Measurements from ENCODE around the gene MVB12B. TPM values are rescaled to one million over a fixed set of nuclear protein-coding genes. Genes with fewer than 3 reads are reported as not detected.
A peak's percentile ranks its signal among the peaks of the same experiment; 100 is the strongest.

Gene MVB12B
- total and polyA plus RNA-seq, 2 donors: 4.4 to 11.5 TPM

GRCh38 chr9:126408004-126408403 is 81.4 kb downstream of the MVB12B start:
- H3K27ac ChIP-seq (ENCODE audit: low read depth in 1 of 2, low read length in 1 of 2): no peak overlapping the region
- peaks cover 0 to 8% of the 10 kb centered on the region in 2 donors for H3K36me3 ChIP-seq (ENCODE audit: control insufficient read depth in 2 of 2, insufficient read depth in 2 of 2, low read length in 1 of 2)
- H3K27me3 ChIP-seq (ENCODE audit: control insufficient read depth in 2 of 2, insufficient read depth in 1 of 2, low read length in 1 of 2): no peaks in the 10 kb centered on the region
- DNase-seq (ENCODE audit: low read depth in 6 of 9, low spot score in 9 of 9): no peak
- peaks cover 43 to 56% of the 10 kb centered on the region in 2 donors for H3K4me1 ChIP-seq (ENCODE audit: control insufficient read depth in 2 of 2, insufficient read depth in 2 of 2, low read length in 2 of 2)
- H3K9me3 ChIP-seq (ENCODE audit: control insufficient read depth in 2 of 2, insufficient read depth in 1 of 2, low read length in 1 of 2): no peaks in the 10 kb centered on the region
- no peak overlapping the region for H3K4me3 ChIP-seq (ENCODE audit: low read length in 2 of 2)
- 99% methylated on average over 10 of the region's 10 CpGs for WGBS

- no peaks in the 10 kb centered on the region for H3K9me3 ChIP-seq (ENCODE audit: control insufficient read depth in 2 of 2, insufficient read depth in 1 of 2, low read length in 1 of 2)
- 94% methylated on average over 4 of the region's 4 CpGs for WGBS
- peaks cover 52 to 69% of the 10 kb centered on the region in 2 donors for H3K4me1 ChIP-seq (ENCODE audit: control insufficient read depth in 2 of 2, insufficient read depth in 2 of 2, low read length in 2 of 2)
- H3K4me3 ChIP-seq (ENCODE audit: low read length in 2 of 2): no peak overlapping the region
- no peak for DNase-seq (ENCODE audit: low read depth in 6 of 9, low spot score in 9 of 9)
- no peaks in the 10 kb centered on the region for H3K27me3 ChIP-seq (ENCODE audit: control insufficient read depth in 2 of 2, insufficient read depth in 1 of 2, low read length in 1 of 2)
- H3K27ac ChIP-seq (ENCODE audit: low read depth in 1 of 2, low read length in 1 of 2): peak overlapping the region in 1 of 2 donors; percentile 69
- peaks cover 0 to 8% of the 10 kb centered on the region in 2 donors for H3K36me3 ChIP-seq (ENCODE audit: control insufficient read depth in 2 of 2, insufficient read depth in 2 of 2, low read length in 1 of 2)
Observed at GRCh38 chr9:126410229-126410628, 83.6 kb downstream of the MVB12B start.

- Histone ChIP-seq H3K27me3 (ENCODE audit: control insufficient read depth in 2 of 2, insufficient read depth in 1 of 2, low read length in 1 of 2) (no peaks in the 10 kb centered on the region), H3K27ac (ENCODE audit: low read depth in 1 of 2, low read length in 1 of 2) (peak overlapping the region; percentile 87 to 90), H3K4me3 (ENCODE audit: low read length in 2 of 2) (peak overlapping the region in 1 of 2 donors; percentile 36), H3K36me3 (ENCODE audit: control insufficient read depth in 2 of 2, insufficient read depth in 2 of 2, low read length in 1 of 2) (peaks cover 0 to 8% of the 10 kb centered on the region in 2 donors), H3K9me3 (ENCODE audit: control insufficient read depth in 2 of 2, insufficient read depth in 1 of 2, low read length in 1 of 2) (peaks cover 0 to 4% of the 10 kb centered on the region in 2 donors), H3K4me1 (ENCODE audit: control insufficient read depth in 2 of 2, insufficient read depth in 2 of 2, low read length in 2 of 2) (peaks cover 55 to 75% of the 10 kb centered on the region in 2 donors)
- DNase-seq (ENCODE audit: low read depth in 6 of 9, low spot score in 9 of 9): peak in 7 of 9 donors; percentile 47 to 90 (median 69)
- WGBS: 40% methylated on average over 12 of the region's 12 CpGs
Observed at GRCh38 chr9:126411225-126411947, 84.8 kb downstream of the MVB12B start.

- Histone ChIP-seq H3K36me3 (ENCODE audit: control insufficient read depth in 2 of 2, insufficient read depth in 2 of 2, low read length in 1 of 2) (peaks cover 0 to 8% of the 10 kb centered on the region in 2 donors), H3K27me3 (ENCODE audit: control insufficient read depth in 2 of 2, insufficient read depth in 1 of 2, low read length in 1 of 2) (no peaks in the 10 kb centered on the region), H3K27ac (ENCODE audit: low read depth in 1 of 2, low read length in 1 of 2) (peak overlapping the region; percentile 87 to 90), H3K4me1 (ENCODE audit: control insufficient read depth in 2 of 2, insufficient read depth in 2 of 2, low read length in 2 of 2) (peaks cover 55 to 78% of the 10 kb centered on the region in 2 donors), H3K9me3 (ENCODE audit: control insufficient read depth in 2 of 2, insufficient read depth in 1 of 2, low read length in 1 of 2) (peaks cover 0 to 4% of the 10 kb centered on the region in 2 donors), H3K4me3 (ENCODE audit: low read length in 2 of 2) (peak overlapping the region in 1 of 2 donors; percentile 36)
- no peak for DNase-seq (ENCODE audit: low read depth in 6 of 9, low spot score in 9 of 9)
- WGBS: 27% methylated on average over 6 of the region's 6 CpGs
Observed at GRCh38 chr9:126411948-126412284, 85.3 kb downstream of the MVB12B start.

GRCh38 chr9:126412905-126413304 is 86.3 kb downstream of the MVB12B start:
- peaks cover 0 to 8% of the 10 kb centered on the region in 2 donors for H3K36me3 ChIP-seq (ENCODE audit: control insufficient read depth in 2 of 2, insufficient read depth in 2 of 2, low read length in 1 of 2)
- H3K9me3 ChIP-seq (ENCODE audit: control insufficient read depth in 2 of 2, insufficient read depth in 1 of 2, low read length in 1 of 2): peaks cover 0 to 4% of the 10 kb centered on the region in 2 donors
- peaks cover 55 to 77% of the 10 kb centered on the region in 2 donors for H3K4me1 ChIP-seq (ENCODE audit: control insufficient read depth in 2 of 2, insufficient read depth in 2 of 2, low read length in 2 of 2)
- DNase-seq (ENCODE audit: low read depth in 6 of 9, low spot score in 9 of 9): no peak
- no peaks in the 10 kb centered on the region for H3K27me3 ChIP-seq (ENCODE audit: control insufficient read depth in 2 of 2, insufficient read depth in 1 of 2, low read length in 1 of 2)
- WGBS: 94% methylated on average over 3 of the region's 3 CpGs
- H3K4me3 ChIP-seq (ENCODE audit: low read length in 2 of 2): no peak overlapping the region
- peak overlapping the region in 1 of 2 donors; percentile 87 for H3K27ac ChIP-seq (ENCODE audit: low read depth in 1 of 2, low read length in 1 of 2)

GRCh38 chr9:126413391-126414068 is 86.9 kb downstream of the MVB12B start:
- H3K27ac ChIP-seq (ENCODE audit: low read depth in 1 of 2, low read length in 1 of 2): peak overlapping the region in 1 of 2 donors; percentile 87
- 32% methylated on average over 7 of the region's 7 CpGs for WGBS
- no peak overlapping the region for H3K4me3 ChIP-seq (ENCODE audit: low read length in 2 of 2)
- DNase-seq (ENCODE audit: low read depth in 6 of 9, low spot score in 9 of 9): peak in 4 of 9 donors; percentile 44 to 74 (median 52)
- peaks cover 52 to 73% of the 10 kb centered on the region in 2 donors for H3K4me1 ChIP-seq (ENCODE audit: control insufficient read depth in 2 of 2, insufficient read depth in 2 of 2, low read length in 2 of 2)
- peaks cover 0 to 5% of the 10 kb centered on the region in 2 donors for H3K36me3 ChIP-seq (ENCODE audit: control insufficient read depth in 2 of 2, insufficient read depth in 2 of 2, low read length in 1 of 2)
- H3K9me3 ChIP-seq (ENCODE audit: control insufficient read depth in 2 of 2, insufficient read depth in 1 of 2, low read length in 1 of 2): peaks cover 0 to 4% of the 10 kb centered on the region in 2 donors
- H3K27me3 ChIP-seq (ENCODE audit: control insufficient read depth in 2 of 2, insufficient read depth in 1 of 2, low read length in 1 of 2): no peaks in the 10 kb centered on the region

- H3K4me1 ChIP-seq (ENCODE audit: control insufficient read depth in 2 of 2, insufficient read depth in 2 of 2, low read length in 2 of 2): peaks cover 41 to 67% of the 10 kb centered on the region in 2 donors
- 88% methylated on average over 16 of the region's 16 CpGs for WGBS
- H3K27ac ChIP-seq (ENCODE audit: low read depth in 1 of 2, low read length in 1 of 2): no peak overlapping the region
- H3K27me3 ChIP-seq (ENCODE audit: control insufficient read depth in 2 of 2, insufficient read depth in 1 of 2, low read length in 1 of 2): no peaks in the 10 kb centered on the region
- no peak for DNase-seq (ENCODE audit: low read depth in 6 of 9, low spot score in 9 of 9)
- peaks cover 0 to 4% of the 10 kb centered on the region in 2 donors for H3K9me3 ChIP-seq (ENCODE audit: control insufficient read depth in 2 of 2, insufficient read depth in 1 of 2, low read length in 1 of 2)
- H3K4me3 ChIP-seq (ENCODE audit: low read length in 2 of 2): no peak overlapping the region
- no peaks in the 10 kb centered on the region for H3K36me3 ChIP-seq (ENCODE audit: control insufficient read depth in 2 of 2, insufficient read depth in 2 of 2, low read length in 1 of 2)
Observed at GRCh38 chr9:126415741-126416370, 89.2 kb downstream of the MVB12B start.

GRCh38 chr9:126417043-126417442 is 90.4 kb downstream of the MVB12B start:
- no peak for DNase-seq (ENCODE audit: low read depth in 6 of 9, low spot score in 9 of 9)
- H3K4me3 ChIP-seq (ENCODE audit: low read length in 2 of 2): no peak overlapping the region
- no peaks in the 10 kb centered on the region for H3K27me3 ChIP-seq (ENCODE audit: control insufficient read depth in 2 of 2, insufficient read depth in 1 of 2, low read length in 1 of 2)
- peaks cover 0 to 6% of the 10 kb centered on the region in 2 donors for H3K36me3 ChIP-seq (ENCODE audit: control insufficient read depth in 2 of 2, insufficient read depth in 2 of 2, low read length in 1 of 2)
- peaks cover 0 to 4% of the 10 kb centered on the region in 2 donors for H3K9me3 ChIP-seq (ENCODE audit: control insufficient read depth in 2 of 2, insufficient read depth in 1 of 2, low read length in 1 of 2)
- peaks cover 34 to 62% of the 10 kb centered on the region in 2 donors for H3K4me1 ChIP-seq (ENCODE audit: control insufficient read depth in 2 of 2, insufficient read depth in 2 of 2, low read length in 2 of 2)
- H3K27ac ChIP-seq (ENCODE audit: low read depth in 1 of 2, low read length in 1 of 2): no peak overlapping the region

- Histone ChIP-seq H3K4me1 (ENCODE audit: control insufficient read depth in 2 of 2, insufficient read depth in 2 of 2, low read length in 2 of 2) (peaks cover 28 to 62% of the 10 kb centered on the region in 2 donors), H3K9me3 (ENCODE audit: control insufficient read depth in 2 of 2, insufficient read depth in 1 of 2, low read length in 1 of 2) (peaks cover 0 to 4% of the 10 kb centered on the region in 2 donors), H3K27me3 (ENCODE audit: control insufficient read depth in 2 of 2, insufficient read depth in 1 of 2, low read length in 1 of 2) (no peaks in the 10 kb centered on the region), H3K4me3 (ENCODE audit: low read length in 2 of 2) (no peak overlapping the region), H3K27ac (ENCODE audit: low read depth in 1 of 2, low read length in 1 of 2) (no peak overlapping the region), H3K36me3 (ENCODE audit: control insufficient read depth in 2 of 2, insufficient read depth in 2 of 2, low read length in 1 of 2) (peaks cover 0 to 9% of the 10 kb centered on the region in 2 donors)
- 100% methylated on average over 2 of the region's 2 CpGs for WGBS
- DNase-seq (ENCODE audit: low read depth in 6 of 9, low spot score in 9 of 9): no peak
Observed at GRCh38 chr9:126417684-126418083, 91.1 kb downstream of the MVB12B start.

Measured in thymus (tissue), 11 donors.